HepG2 (cell line): Measurements from ENCODE around the gene HSPA4L.

Experiments
- EZH2 ChIP-seq: conservative IDR thresholded peaks from 2 replicates; pipeline ENCODE4 v1.6.1; 2012; ENCODE audit warnings: mild to moderate bottlenecking, low read depth, low read length, moderate library complexity
- POLR2AphosphoS5 ChIP-seq: IDR thresholded peaks from 2 replicates; pipeline ENCODE4 v1.6.1; 2012; ENCODE audit warnings: low read depth, low read length
- SMARCC2 ChIP-seq: fragments of 450-650 bp; IDR thresholded peaks from 2 replicates; pipeline ENCODE4 v1.6.1; 2017; ENCODE audit warnings: antibody characterized with exemption, mild to moderate bottlenecking
- TP53 ChIP-seq: sonication (generic); formaldehyde crosslinking; conservative IDR thresholded peaks from 2 replicates; pipeline ENCODE4 v1.4.0; 2020; ENCODE audit warnings: missing genetic modification reagents
- USF2 ChIP-seq, 2 experiments: sonication (generic) in 1 of 2; formaldehyde crosslinking in 1 of 2; IDR thresholded peaks; 2 replicates each; pipeline versions ENCODE4 v1.5.1 to v1.6.1; 2011 to 2020; ENCODE audit warnings: borderline replicate concordance in 1 of 2, low read depth in 1 of 2, low read length in 1 of 2, mild to moderate bottlenecking in 1 of 2, missing genetic modification reagents in 1 of 2, moderate library complexity in 1 of 2
- ZNF280B ChIP-seq: sonication (generic); formaldehyde crosslinking; IDR thresholded peaks from 2 replicates; pipeline ENCODE4 v1.5.0; 2020; ENCODE audit warnings: missing genetic modification reagents, mild to moderate bottlenecking, borderline replicate concordance
- ZNF33A ChIP-seq: sonication (generic); formaldehyde crosslinking; IDR thresholded peaks from 2 replicates; pipeline ENCODE4 v1.5.1; 2020; ENCODE audit warnings: missing genetic modification reagents, mild to moderate bottlenecking, moderate library complexity, borderline replicate concordance
- ZNF567 ChIP-seq: sonication (generic); formaldehyde crosslinking; IDR thresholded peaks from 2 replicates; pipeline ENCODE4 v1.8.1; 2023; ENCODE audit warnings: mild to moderate bottlenecking, missing genetic modification reagents, borderline replicate concordance

DNA sequence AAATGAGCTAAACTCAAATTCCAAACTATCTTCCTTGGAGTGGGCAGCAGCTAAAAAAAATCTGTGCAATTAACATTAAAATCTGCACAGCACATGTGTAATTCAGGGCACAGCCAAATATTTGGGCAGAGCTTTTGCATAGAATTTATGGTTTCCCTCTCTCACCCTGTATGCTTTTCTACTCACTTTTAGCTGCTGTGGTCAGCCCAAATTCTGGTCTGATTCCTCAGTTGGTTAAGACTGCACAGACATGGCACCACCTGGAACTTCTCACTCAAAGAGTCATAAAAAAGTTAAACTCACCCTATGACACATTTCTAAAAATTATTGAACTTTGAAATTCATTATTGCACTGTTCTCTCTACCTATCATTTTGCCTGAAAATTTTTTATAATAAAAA is 93.7 kb downstream of the HSPA4L start:
- no peak for TF ChIP-seq ZNF280B (CRISPR knock-in tag)
- no peak for TF ChIP-seq TP53 (CRISPR knock-in tag)
- no peak for TF ChIP-seq EZH2
- no peak for TF ChIP-seq POLR2AphosphoS5
- TF ChIP-seq ZNF33A (CRISPR knock-in tag): no peak
- TF ChIP-seq SMARCC2: no peak
- no peak for TF ChIP-seq USF2 (IDR thresholded peaks at IDR 0.05; ENCODE audit: low read depth, low read length)
- no peak for TF ChIP-seq USF2 (CRISPR knock-in tag; IDR thresholded peaks at IDR 0.05; ENCODE audit: borderline replicate concordance)
- TF ChIP-seq ZNF567 (CRISPR knock-in tag): no peak
